IPS-18c (cell line): ENCODE measurements around the gene GNAQ.

ENCODE experiments used
- H3K4me3 ChIP-seq: 2 replicates; pipeline ENCODE4 v1.7.0; 2013; ENCODE audit warnings: low read depth, mild to moderate bottlenecking, low read length, moderate library complexity; ENCODE audit not compliant: insufficient read depth
- H3K9me3 ChIP-seq: one replicate; pipeline ENCODE4 v1.6.1; 2013; ENCODE audit warnings: mild to moderate bottlenecking, low read length, moderate library complexity; ENCODE audit not compliant: control insufficient read depth, insufficient read depth

The GNAQ gene

DNA sequence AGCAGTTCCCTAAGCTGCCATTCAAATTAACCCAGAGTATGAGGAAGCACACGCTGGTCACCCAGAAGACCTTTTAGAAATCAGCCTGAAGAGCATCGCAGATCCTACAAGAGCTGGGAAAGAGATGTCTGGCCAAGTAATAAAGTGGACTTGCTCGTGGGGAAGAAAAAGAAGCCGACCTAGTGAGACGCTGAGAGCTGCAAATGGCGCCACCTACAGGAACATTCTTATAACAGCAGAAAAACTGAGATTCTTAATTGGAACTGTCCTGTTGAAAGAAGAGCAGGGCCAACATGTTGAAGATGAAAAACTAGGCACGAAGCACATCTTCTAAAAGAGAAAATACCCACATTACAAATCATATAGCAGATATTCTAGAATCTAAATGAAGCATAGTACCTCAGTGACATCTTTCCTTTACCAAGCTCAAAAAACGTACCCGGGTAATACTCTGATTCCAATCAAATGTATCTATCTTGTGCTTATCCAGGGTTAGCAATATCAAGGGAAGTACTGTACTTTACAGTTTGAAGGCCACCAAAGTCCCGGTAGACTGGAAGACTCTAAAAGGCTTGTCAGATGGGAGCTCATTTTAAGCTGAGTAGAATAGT lies 3.9 kb upstream of the GNAQ start:
- no peak overlapping the region for H3K4me3 ChIP-seq
- H3K9me3 ChIP-seq, result no peaks in the 10 kb centered on the region

- Histone ChIP-seq H3K4me3 (no peak overlapping the region), H3K9me3 (no peaks in the 10 kb centered on the region)
Measured at GRCh38 chr9:78033870-78034269, 2.3 kb upstream of the GNAQ start.

- H3K4me3 ChIP-seq, result peak overlapping the region; percentile 76
- H3K9me3 ChIP-seq, result no peaks in the 10 kb centered on the region
Measured at GRCh38 chr9:78032730-78033457, 1.3 kb upstream of the GNAQ start.

DNA sequence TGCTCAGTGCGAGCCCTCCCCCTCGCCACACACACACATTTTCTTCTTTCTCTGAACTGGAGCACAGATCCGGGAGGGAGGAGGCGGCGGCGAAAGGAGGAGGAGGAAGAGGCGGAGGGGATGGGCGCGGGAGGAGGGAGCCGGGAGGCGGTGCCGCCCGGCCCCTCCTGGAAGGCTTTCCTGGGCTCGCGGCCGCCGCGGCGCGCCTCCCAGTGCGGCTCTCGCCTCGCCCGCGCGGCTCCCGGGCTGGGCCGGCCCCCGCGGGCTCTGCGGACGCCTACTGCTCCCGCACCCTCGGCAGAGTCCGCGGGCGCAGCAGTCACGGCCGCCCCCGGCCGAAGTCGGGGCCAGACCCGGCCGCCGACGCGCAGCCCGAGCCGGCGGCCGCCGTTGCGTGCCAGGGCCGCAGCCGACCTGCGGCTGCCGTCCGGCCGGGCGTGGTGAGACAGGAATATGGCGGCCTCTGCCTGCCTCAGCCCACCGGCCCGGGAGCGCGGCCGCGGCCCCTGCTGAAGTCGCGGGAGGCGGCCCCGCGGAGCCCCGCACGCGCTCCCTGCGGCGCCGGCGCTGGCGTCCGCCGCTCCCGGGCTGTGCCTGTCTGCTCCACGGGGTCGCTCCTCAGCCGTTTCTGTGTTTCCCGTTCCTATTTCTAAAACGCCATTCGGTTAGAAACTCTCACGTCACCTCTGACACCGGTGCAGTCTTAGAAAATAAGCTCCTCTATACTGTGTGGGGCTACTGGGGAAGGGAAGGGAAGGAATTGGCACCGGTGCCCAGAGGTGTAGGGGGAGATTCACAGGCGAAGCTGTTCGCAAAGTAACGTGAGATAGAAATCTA lies 500 bp upstream of the GNAQ start:
- Histone ChIP-seq H3K4me3 (peak overlapping the region; percentile 76), H3K9me3 (no peaks in the 10 kb centered on the region)

GRCh38 chr9:78030553-78031443 lies 813 bp downstream of the GNAQ start:
- Histone ChIP-seq H3K4me3 (peak overlapping the region; percentile 83), H3K9me3 (no peaks in the 10 kb centered on the region)

- Histone ChIP-seq H3K9me3 (no peaks in the 10 kb centered on the region), H3K4me3 (peak overlapping the region; percentile 83)
Measured at GRCh38 chr9:78030296-78030552, 1.4 kb downstream of the GNAQ start.

- Histone ChIP-seq H3K9me3 (no peaks in the 10 kb centered on the region), H3K4me3 (peak overlapping the region; percentile 83)
Measured at GRCh38 chr9:78029551-78030295, 1.9 kb downstream of the GNAQ start.

GRCh38 chr9:78028926-78029325 lies 2.7 kb downstream of the GNAQ start:
- H3K4me3 ChIP-seq, result no peak overlapping the region
- H3K9me3 ChIP-seq, result no peaks in the 10 kb centered on the region

DNA sequence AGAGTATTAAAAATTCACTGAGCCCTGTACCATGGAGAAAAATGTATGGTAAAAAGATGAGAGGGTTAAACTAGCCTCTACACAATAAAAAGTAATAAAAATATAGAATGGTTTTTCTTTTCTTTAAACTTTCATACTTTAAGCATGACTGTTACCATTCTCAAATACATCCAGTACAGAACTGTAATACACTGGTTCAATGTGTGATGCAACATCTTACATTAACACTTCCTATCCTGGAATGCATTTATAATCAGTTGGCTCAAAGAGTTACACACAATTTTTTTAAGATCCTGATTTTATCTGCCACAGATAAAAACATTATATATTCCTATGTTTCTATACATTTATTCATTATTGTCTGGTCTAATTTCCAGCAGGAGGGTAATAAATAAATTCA lies 4.7 kb downstream of the GNAQ start:
- no peak overlapping the region for H3K4me3 ChIP-seq

GRCh38 chr9:78026416-78026815 lies 5.2 kb downstream of the GNAQ start:
- no peaks in the 10 kb centered on the region for H3K9me3 ChIP-seq
- no peak overlapping the region for H3K4me3 ChIP-seq

More for the DNA sequence above, 4.7 kb downstream of the GNAQ start:
- H3K9me3 ChIP-seq, result no peaks in the 10 kb centered on the region

DNA sequence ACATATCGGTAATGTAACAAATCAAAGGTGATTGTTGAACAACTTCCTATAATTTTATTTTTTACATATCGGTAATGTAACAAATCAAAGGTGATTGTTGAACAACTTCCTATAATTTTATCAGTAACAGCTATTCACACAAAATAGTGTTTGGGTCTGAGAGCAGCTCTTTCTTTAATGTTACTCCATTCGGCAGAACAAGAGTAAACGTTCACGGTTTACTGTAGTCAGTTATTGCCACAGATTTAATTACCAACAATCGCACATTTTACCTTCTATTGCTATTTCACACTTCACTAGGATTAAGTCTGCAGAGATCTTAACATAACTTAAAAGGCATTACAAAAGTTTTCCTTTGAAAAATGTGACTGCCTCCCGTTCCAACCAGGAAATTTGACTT lies 6.4 kb downstream of the GNAQ start:
- Histone ChIP-seq H3K9me3 (no peaks in the 10 kb centered on the region), H3K4me3 (no peak overlapping the region)

DNA sequence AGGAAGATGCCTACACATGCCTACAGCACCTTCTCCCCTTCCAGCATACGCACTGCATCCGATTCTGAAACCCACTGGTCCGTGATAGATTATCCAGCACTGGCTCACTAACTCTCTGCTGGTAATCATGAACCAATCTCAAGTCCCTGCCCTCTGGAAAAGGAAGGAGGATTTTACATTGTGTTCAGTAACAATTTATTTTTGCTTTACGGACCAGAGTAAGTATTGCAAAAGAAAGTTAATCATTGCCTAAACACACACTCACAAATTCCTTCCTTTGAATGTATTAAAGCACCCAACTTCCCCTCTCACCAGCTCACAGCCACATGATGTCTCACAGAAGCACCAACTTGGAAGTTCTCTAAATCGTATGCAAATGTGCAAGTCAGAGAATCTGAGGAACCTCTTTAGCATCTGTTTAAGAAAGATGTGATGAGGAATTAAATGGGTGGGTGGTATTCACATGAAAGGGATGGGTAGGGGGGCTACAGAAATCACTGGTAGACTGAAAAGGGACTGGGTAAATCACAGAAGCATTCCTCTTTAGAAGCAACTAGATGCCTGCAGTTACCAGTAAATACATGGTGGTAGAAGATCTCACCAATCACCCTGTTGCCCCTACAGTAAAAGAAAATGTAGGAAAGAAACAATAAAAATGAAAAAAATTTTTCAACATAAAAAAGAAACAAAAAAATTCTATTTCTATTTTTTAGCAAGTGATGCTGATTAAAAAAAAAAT lies 8.4 kb downstream of the GNAQ start:
- Histone ChIP-seq H3K4me3 (no peak overlapping the region), H3K9me3 (no peaks in the 10 kb centered on the region)

DNA sequence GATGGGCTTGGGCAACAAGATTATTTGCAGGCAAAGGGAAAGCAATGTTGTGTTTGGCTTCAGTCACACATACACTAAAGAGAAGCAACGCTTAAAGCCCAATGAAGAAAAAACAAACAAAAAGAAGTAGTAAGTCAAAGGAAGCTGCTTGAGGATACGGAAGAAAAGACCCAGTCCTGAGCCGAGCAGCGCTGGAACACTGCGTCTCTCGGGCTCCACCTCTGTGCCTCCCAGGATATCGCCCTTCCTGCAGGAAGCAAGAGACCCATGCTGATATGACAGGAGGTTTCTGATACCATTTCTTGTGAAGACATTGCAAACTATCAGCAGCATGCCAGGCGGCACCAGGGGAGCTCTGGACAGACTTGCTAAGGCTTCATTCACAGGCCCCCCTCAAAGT lies 9.9 kb downstream of the GNAQ start:
- Histone ChIP-seq H3K4me3 (no peak overlapping the region), H3K9me3 (no peaks in the 10 kb centered on the region)

DNA sequence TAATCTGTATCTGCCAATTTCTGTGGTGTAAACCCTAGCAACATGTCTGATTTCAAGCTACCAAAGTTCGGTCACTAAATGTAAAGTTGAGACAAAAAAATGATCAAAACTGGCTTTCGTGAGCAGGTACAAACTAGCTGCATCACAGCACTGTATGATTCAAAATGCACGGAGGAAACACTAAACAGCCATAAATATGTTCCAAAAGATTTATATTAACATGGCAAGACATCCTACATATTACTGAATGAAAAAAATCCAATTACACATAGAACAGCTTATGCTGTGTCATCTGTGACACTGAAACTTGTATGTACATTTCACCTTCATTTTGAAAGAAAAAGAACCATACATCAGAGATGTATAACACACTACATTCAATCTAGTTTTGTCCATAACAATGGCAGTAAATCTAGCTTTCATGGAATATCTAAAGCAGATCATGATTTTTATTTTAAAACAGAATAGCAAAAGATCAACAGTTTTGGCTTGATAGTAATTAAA lies 14.4 kb downstream of the GNAQ start:
- no peaks in the 10 kb centered on the region for H3K9me3 ChIP-seq
- H3K4me3 ChIP-seq, result no peak overlapping the region

- no peak overlapping the region for H3K4me3 ChIP-seq
- no peaks in the 10 kb centered on the region for H3K9me3 ChIP-seq
Measured at GRCh38 chr9:78015241-78015640, 16.4 kb downstream of the GNAQ start.

GRCh38 chr9:78014776-78015175 lies 16.8 kb downstream of the GNAQ start:
- Histone ChIP-seq H3K4me3 (no peak overlapping the region), H3K9me3 (no peaks in the 10 kb centered on the region)
